Lung (tissue), 12 donors: Measurements from ENCODE around the gene ABLIM2. TPM values are rescaled to one million over a fixed set of nuclear protein-coding genes. Genes with fewer than 3 reads are reported as not detected.

Source experiments
- ATAC-seq: fragments of 200-7000 bp; cut with Tn5 transposase; one replicate; pipeline ENCODE4 v1.9.1; 2020; ENCODE audit warnings: moderate number of reproducible peaks; ENCODE audit not compliant: insufficient read depth, low FRiP score
- DNase-seq, 3 donors: peaks; one replicate each; pipeline ENCODE4 v3.0.0-alpha.2; 2013 to 2017
- H3K27ac ChIP-seq, 2 donors: one replicate each; pipeline ENCODE4 v1.5.1; 2013; ENCODE audit warnings: mild to moderate bottlenecking in 2 of 2, moderate library complexity in 2 of 2, control low read depth in 1 of 2, inconsistent platforms in 1 of 2, low read depth in 1 of 2, low read length in 1 of 2
- H3K27me3 ChIP-seq, 3 donors: one replicate each; pipeline ENCODE4 v1.5.1; 2013; ENCODE audit warnings: low read length in 2 of 3; ENCODE audit not compliant: control insufficient read depth in 3 of 3, insufficient read depth in 3 of 3
- H3K36me3 ChIP-seq, 4 donors: one replicate each; pipeline ENCODE4 v1.5.1; 2013; ENCODE audit warnings: low read length in 4 of 4, mild to moderate bottlenecking in 1 of 4, moderate library complexity in 1 of 4; ENCODE audit not compliant: control insufficient read depth in 4 of 4, insufficient read depth in 4 of 4
- H3K4me1 ChIP-seq, 5 donors: one replicate each; pipeline ENCODE4 v1.5.1; 2013; ENCODE audit warnings: low read length in 5 of 5, mild to moderate bottlenecking in 2 of 5, moderate library complexity in 1 of 5; ENCODE audit not compliant: control insufficient read depth in 5 of 5, insufficient read depth in 5 of 5
- H3K4me3 ChIP-seq: one replicate; pipeline ENCODE4 v1.5.1; 2013; ENCODE audit warnings: mild to moderate bottlenecking, control low read depth, moderate library complexity
- H3K9ac ChIP-seq, 2 donors: one replicate each; pipeline ENCODE4 v1.5.1; 2013; ENCODE audit warnings: low read length in 2 of 2, control low read depth in 1 of 2; ENCODE audit not compliant: insufficient read depth in 1 of 2
- H3K9me3 ChIP-seq, 4 donors: one replicate each; pipeline ENCODE4 v1.5.1; 2013; ENCODE audit warnings: low read length in 3 of 4, mild to moderate bottlenecking in 1 of 4, moderate library complexity in 1 of 4; ENCODE audit not compliant: control insufficient read depth in 4 of 4, insufficient read depth in 3 of 4
- CTCF ChIP-seq: IDR thresholded peaks from 2 replicates; pipeline ENCODE4 v1.5.1; 2012; ENCODE audit warnings: mild to moderate bottlenecking; ENCODE audit errors: control extremely low read depth, extremely low read depth
- WGBS, 2 donors: extraction: QIAGEN DNeasy Blood & Tissue Kit; methylation state at CpG; one replicate each; pipeline ENCODE4 v1.1.7; 2013; 5-methylcytosine and 5-hydroxymethylcytosine counted together
- polyA plus RNA-seq, 2 donors: library from polyadenylated mRNA; stranded (reverse); fragments of 200-250 nt; gene quantifications; one replicate each; pipeline ENCODE4 v1.2.1, GENCODE V29; 2013
- total RNA-seq, 2 donors: library from RNA; depleted of rRNA in 1 of 2; stranded (reverse); fragments of >200 nt in 1 of 2; gene quantifications; one replicate each; pipeline ENCODE4 v1.2.1, GENCODE V29; 2014 to 2021
- donor health status: control.
- donor health status: control.
- donor health status: Bipolar disorder and iron deficiency.
- donor health status: healthy.
- donor health status: DM: yes; HTN: yes; CAD: no.

Gene ABLIM2
- total and polyA plus RNA-seq, 4 donors, result 1.7 to 10.9 (median 5.2) TPM

- Histone ChIP-seq H3K27ac (peak overlapping the region in 1 of 2 donors; percentile 39), H3K27me3 (no peaks in the 10 kb centered on the region), H3K4me1 (no peaks in the 10 kb centered on the region), H3K9me3 (no peaks in the 10 kb centered on the region), H3K9ac (no peak overlapping the region), H3K36me3 (no peaks in the 10 kb centered on the region), H3K4me3 (no peak overlapping the region)
- WGBS, 2 donors, result 57 to 68% methylated on average over 11 to 12 of the region's 12 CpGs
- no peak for TF ChIP-seq CTCF
- ATAC-seq (no peak), DNase-seq (no peak)
These were observed 61.9 kb downstream of the ABLIM2 start for GRCh38 chr4:8096690-8097061.

GRCh38 chr4:8095956-8096689 lies 62.5 kb downstream of the ABLIM2 start:
- no peak for DNase-seq
- Histone ChIP-seq H3K4me1 (no peaks in the 10 kb centered on the region), H3K36me3 (no peaks in the 10 kb centered on the region), H3K4me3 (no peak overlapping the region), H3K9ac (no peak overlapping the region), H3K27me3 (no peaks in the 10 kb centered on the region), H3K27ac (no peak overlapping the region), H3K9me3 (no peaks in the 10 kb centered on the region)
- 63 to 73% methylated on average over 21 of the region's 21 CpGs for WGBS, 2 donors
- no peak for TF ChIP-seq CTCF
- no peak for ATAC-seq

GRCh38 chr4:8093587-8094274 lies 64.9 kb downstream of the ABLIM2 start:
- TF ChIP-seq CTCF, result no peak
- H3K27me3 ChIP-seq, result no peaks in the 10 kb centered on the region
- H3K9ac ChIP-seq, result no peak overlapping the region
- H3K27ac ChIP-seq, result no peak overlapping the region
- peaks cover 0 to 3% (median 0%) of the 10 kb centered on the region in 5 donors for H3K4me1 ChIP-seq
- DNase-seq (no peak), ATAC-seq (no peak)
- H3K4me3 ChIP-seq, result no peak overlapping the region
- H3K9me3 ChIP-seq, result no peaks in the 10 kb centered on the region
- 95 to 97% methylated on average over 2 of the region's 2 CpGs for WGBS, 2 donors
- H3K36me3 ChIP-seq, result no peaks in the 10 kb centered on the region
